ENCODE measurements around the gene TPTE. TPM values are rescaled to one million over a fixed set of nuclear protein-coding genes. Genes with fewer than 3 reads are reported as not detected.
"Not testable (repeated sequence)": the region's sequence is repeated elsewhere in the genome, so short reads cannot be mapped to it uniquely, and the experiment has no call there.

The TPTE gene
- total RNA-seq, 1 experiment from 2014 or later: not detected

DNA sequence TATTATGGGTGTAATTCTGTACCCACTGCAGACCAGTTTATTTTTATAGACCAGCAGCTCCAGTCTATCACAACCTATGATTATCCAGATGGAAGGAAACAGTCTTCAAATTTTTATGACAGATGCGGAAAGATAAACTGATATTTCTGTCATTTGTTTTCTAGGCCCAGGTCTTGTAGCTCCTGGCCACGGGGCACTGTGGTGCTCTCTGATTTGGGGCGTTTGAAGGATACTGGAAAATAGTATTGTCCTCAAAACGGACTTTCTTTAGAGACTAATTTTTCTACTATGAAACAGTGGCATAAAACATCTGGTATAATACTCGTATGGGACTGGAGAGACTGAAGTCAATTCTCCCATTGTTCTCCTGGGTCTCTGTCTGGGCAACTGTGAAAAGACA lies 124.3 kb downstream of the TPTE start:
- RAD21 ChIA-PET (ENCODE audit: low non-redundant PET in 1 of 2, low total read pairs in 2 of 2, uncharacterized antibody in 2 of 2, unreplicated experiment in 2 of 2); H3K9ac ChIP-seq (ENCODE audit: low read length); H3K4me3 ChIP-seq (replicated peaks in 1 of 2; ENCODE audit: low read depth in 1 of 2, low read length in 2 of 2); H3K27ac ChIP-seq (ENCODE audit: low read depth, low read length); CTCF ChIA-PET; POLR2A ChIA-PET; H3K4me1 ChIP-seq (ENCODE audit: control insufficient read depth in 1 of 2, insufficient read depth in 2 of 2, low read length in 2 of 2); H3K9me2 ChIP-seq (ENCODE audit: insufficient read depth); intact Hi-C loops (cut with micrococcal nuclease); ATAC-seq; BruUV-seq (replicated peaks); H4K20me1 ChIP-seq (ENCODE audit: insufficient read depth); H3K27me3 ChIP-seq (ENCODE audit: insufficient read depth, low read length); H3K4me2 ChIP-seq (ENCODE audit: low read length); H2AFZ ChIP-seq (ENCODE audit: low read depth, low read length, poor library complexity, severe bottlenecking); H3K79me2 ChIP-seq (ENCODE audit: insufficient read depth, low read length); H3K36me3 ChIP-seq (ENCODE audit: control insufficient read depth in 1 of 2, insufficient read depth in 2 of 2, low read length in 2 of 2); DNase-seq (ENCODE audit: low read depth, low spot score): not testable (repeated sequence)
- peaks cover 43 to 48% of the 10 kb centered on the region in 2 experiments; a peak in 2 of 4 replicates for H3K9me3 ChIP-seq (ENCODE audit: control insufficient read depth in 1 of 2, insufficient read depth in 1 of 2, low read depth in 1 of 2, low read length in 2 of 2)

DNA sequence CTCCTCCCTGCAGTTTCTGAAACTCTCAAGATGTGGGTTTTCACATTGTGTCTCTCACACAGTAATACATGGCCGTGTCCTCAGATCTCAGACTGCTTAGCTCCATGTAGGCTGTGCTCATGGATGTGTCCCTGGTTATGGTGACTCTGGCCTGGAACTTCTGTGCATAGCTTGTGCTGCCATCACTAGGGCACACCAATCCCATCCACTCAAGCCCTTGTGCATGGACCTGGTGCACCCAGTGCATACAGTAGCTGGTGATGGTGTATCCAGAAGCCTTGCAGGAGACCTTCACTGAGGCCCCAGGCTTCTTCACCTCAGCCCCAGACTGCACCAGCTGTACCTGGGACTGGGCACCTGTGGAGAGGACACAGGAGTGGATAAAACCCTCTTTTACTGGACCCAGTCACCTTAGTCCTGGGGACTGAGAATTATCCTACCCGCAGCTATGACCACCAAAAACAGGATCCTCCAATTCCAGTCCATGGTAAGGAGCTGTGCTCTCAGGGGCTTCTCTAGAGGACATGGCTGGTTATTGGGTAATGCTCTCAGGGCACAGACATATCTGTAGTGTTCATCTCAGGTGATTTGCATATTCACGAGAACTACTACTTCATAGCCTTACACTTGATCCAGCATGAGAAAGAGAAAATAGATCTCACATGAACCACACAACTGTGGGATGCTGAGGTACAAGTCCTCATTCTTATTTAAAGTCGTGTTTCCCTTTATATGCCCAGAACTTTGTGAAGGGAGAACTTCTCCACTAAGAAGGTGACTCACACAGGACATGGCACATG lies 128.2 kb downstream of the TPTE start:
- DNase-seq (ENCODE audit: low read depth, low spot score); BruUV-seq (replicated peaks); H2AFZ ChIP-seq (ENCODE audit: low read depth, low read length, poor library complexity, severe bottlenecking); H4K20me1 ChIP-seq (ENCODE audit: insufficient read depth); intact Hi-C loops (cut with micrococcal nuclease); H3K36me3 ChIP-seq (ENCODE audit: control insufficient read depth in 1 of 2, insufficient read depth in 2 of 2, low read length in 2 of 2); H3K27ac ChIP-seq (ENCODE audit: low read depth, low read length); ATAC-seq; POLR2A ChIA-PET; H3K9me2 ChIP-seq (ENCODE audit: insufficient read depth); H3K79me2 ChIP-seq (ENCODE audit: insufficient read depth, low read length); H3K4me2 ChIP-seq (ENCODE audit: low read length); H3K27me3 ChIP-seq (ENCODE audit: insufficient read depth, low read length); H3K9ac ChIP-seq (ENCODE audit: low read length); H3K4me3 ChIP-seq (replicated peaks in 1 of 2; ENCODE audit: low read depth in 1 of 2, low read length in 2 of 2); RAD21 ChIA-PET (ENCODE audit: low non-redundant PET in 1 of 2, low total read pairs in 2 of 2, uncharacterized antibody in 2 of 2, unreplicated experiment in 2 of 2); CTCF ChIA-PET; H3K4me1 ChIP-seq (ENCODE audit: control insufficient read depth in 1 of 2, insufficient read depth in 2 of 2, low read length in 2 of 2): not testable (repeated sequence)
- peaks cover 21 to 29% of the 10 kb centered on the region in 2 experiments; a peak in 2 of 4 replicates for H3K9me3 ChIP-seq (ENCODE audit: control insufficient read depth in 1 of 2, insufficient read depth in 1 of 2, low read depth in 1 of 2, low read length in 2 of 2)

DNA sequence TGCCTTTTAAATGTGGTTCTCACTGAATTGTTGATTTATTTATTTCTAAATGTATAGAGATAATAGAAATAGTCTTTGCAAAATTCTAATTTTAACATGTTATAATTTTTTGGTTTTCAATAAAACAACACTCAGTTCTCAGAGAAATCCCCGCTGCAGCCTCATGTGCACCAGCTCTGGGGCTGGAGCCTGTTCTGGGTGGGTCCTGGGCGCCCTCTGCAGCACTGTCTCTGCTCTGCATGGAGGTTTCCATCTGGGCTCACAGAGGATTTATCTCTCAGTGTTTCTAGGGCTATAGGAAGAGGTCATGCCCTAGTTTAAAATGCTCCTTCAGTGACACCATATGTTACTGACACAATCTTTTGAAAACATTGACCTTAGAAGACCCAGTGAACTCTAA lies 128.9 kb downstream of the TPTE start:
- peaks cover 21 to 23% of the 10 kb centered on the region in 2 experiments; a peak in 2 of 4 replicates for H3K9me3 ChIP-seq (ENCODE audit: control insufficient read depth in 1 of 2, insufficient read depth in 1 of 2, low read depth in 1 of 2, low read length in 2 of 2)
- H4K20me1 ChIP-seq (ENCODE audit: insufficient read depth); H3K36me3 ChIP-seq (ENCODE audit: control insufficient read depth in 1 of 2, insufficient read depth in 2 of 2, low read length in 2 of 2); intact Hi-C loops (cut with micrococcal nuclease); H2AFZ ChIP-seq (ENCODE audit: low read depth, low read length, poor library complexity, severe bottlenecking); RAD21 ChIA-PET (ENCODE audit: low non-redundant PET in 1 of 2, low total read pairs in 2 of 2, uncharacterized antibody in 2 of 2, unreplicated experiment in 2 of 2); H3K27ac ChIP-seq (ENCODE audit: low read depth, low read length); H3K27me3 ChIP-seq (ENCODE audit: insufficient read depth, low read length); ATAC-seq; H3K4me1 ChIP-seq (ENCODE audit: control insufficient read depth in 1 of 2, insufficient read depth in 2 of 2, low read length in 2 of 2); H3K79me2 ChIP-seq (ENCODE audit: insufficient read depth, low read length); H3K4me3 ChIP-seq (replicated peaks in 1 of 2; ENCODE audit: low read depth in 1 of 2, low read length in 2 of 2); DNase-seq (ENCODE audit: low read depth, low spot score); BruUV-seq (replicated peaks); H3K9me2 ChIP-seq (ENCODE audit: insufficient read depth); CTCF ChIA-PET; POLR2A ChIA-PET; H3K4me2 ChIP-seq (ENCODE audit: low read length); H3K9ac ChIP-seq (ENCODE audit: low read length): not testable (repeated sequence)
- TF ChIP-seq, protein P1, sequence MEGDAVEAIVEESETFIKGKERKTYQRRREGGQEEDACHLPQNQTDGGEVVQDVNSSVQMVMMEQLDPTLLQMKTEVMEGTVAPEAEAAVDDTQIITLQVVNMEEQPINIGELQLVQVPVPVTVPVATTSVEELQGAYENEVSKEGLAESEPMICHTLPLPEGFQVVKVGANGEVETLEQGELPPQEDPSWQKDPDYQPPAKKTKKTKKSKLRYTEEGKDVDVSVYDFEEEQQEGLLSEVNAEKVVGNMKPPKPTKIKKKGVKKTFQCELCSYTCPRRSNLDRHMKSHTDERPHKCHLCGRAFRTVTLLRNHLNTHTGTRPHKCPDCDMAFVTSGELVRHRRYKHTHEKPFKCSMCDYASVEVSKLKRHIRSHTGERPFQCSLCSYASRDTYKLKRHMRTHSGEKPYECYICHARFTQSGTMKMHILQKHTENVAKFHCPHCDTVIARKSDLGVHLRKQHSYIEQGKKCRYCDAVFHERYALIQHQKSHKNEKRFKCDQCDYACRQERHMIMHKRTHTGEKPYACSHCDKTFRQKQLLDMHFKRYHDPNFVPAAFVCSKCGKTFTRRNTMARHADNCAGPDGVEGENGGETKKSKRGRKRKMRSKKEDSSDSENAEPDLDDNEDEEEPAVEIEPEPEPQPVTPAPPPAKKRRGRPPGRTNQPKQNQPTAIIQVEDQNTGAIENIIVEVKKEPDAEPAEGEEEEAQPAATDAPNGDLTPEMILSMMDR (IDR thresholded peaks at IDR 0.05 in 2 of 3, conservative IDR thresholded peaks at IDR 0.05 in 1 of 3; ENCODE audit: borderline replicate concordance in 1 of 3, insufficient read depth in 1 of 3, low read depth in 2 of 3, low read length in 2 of 3): 0 out of 6 replicates have a peak, but pooled peaks of 1 of the 3 experiments have one; percentile 14
